PC-9 (cell line): ENCODE measurements around the gene MR1. TPM values are rescaled to one million over a fixed set of nuclear protein-coding genes. Genes with fewer than 3 reads are reported as not detected.

Experiments used
- BruUV-seq: library from RNA; stranded (reverse); fragments of 400-500 nt; replicated peaks from 2 replicates; lab custom pipeline; 2021; lab: Mats Ljungman, UMichigan
- CTCF ChIA-PET: fragments of 300-600 bp; sonication (Branson Sonifier 250); formaldehyde crosslinking; loops from one replicate; lab custom pipeline; 2022; ENCODE audit warnings: antibody characterized with exemption; lab: Charles Lee
- POLR2A ChIA-PET: fragments of 300-600 bp; sonication (Branson Sonifier 250); formaldehyde crosslinking; loops from one replicate; lab custom pipeline; 2022; ENCODE audit warnings: antibody characterized with exemption; ENCODE audit not compliant: unreplicated experiment; lab: Charles Lee
- DNase-seq, 2 experiments: peaks; one replicate each; pipeline versions ENCODE4 v3.0.0 to v3.0.0-alpha.2; 2015 to 2022; ENCODE audit warnings: mixed read lengths in 1 of 2
- H2AFZ ChIP-seq: fragments of 200-600 bp; sonication (generic); 2 replicates; pipeline ENCODE4 v1.8.1; 2017; ENCODE audit warnings: antibody characterized with exemption
- H3F3A ChIP-seq: fragments of 200-600 bp; sonication (generic); 2 replicates; pipeline ENCODE4 v1.8.1; 2017; ENCODE audit warnings: antibody characterized with exemption, mild to moderate bottlenecking, low read depth; ENCODE audit not compliant: insufficient read depth
- H3K27ac ChIP-seq: fragments of 200-600 bp; sonication (generic); 2 replicates; pipeline ENCODE4 v1.6.1; 2016; ENCODE audit warnings: mixed run types
- H3K27me3 ChIP-seq: fragments of 200-600 bp; sonication (generic); 2 replicates; pipeline ENCODE4 v1.6.1; 2016; ENCODE audit warnings: low read depth, mixed run types; ENCODE audit not compliant: insufficient read depth
- H3K36me3 ChIP-seq: fragments of 200-600 bp; sonication (generic); 2 replicates; pipeline ENCODE4 v1.6.1; 2016; ENCODE audit warnings: low read depth, mixed run types
- H3K4me1 ChIP-seq: fragments of 200-600 bp; sonication (generic); replicated peaks from 2 replicates; pipeline ENCODE4 v1.6.1; 2016; ENCODE audit warnings: mixed run types; ENCODE audit not compliant: insufficient read depth
- H3K4me2 ChIP-seq: fragments of 200-600 bp; sonication (generic); 2 replicates; pipeline ENCODE4 v1.6.1; 2017; ENCODE audit warnings: mixed run types
- H3K4me3 ChIP-seq: fragments of 200-600 bp; sonication (generic); 2 replicates; pipeline ENCODE4 v1.6.1; 2016; ENCODE audit warnings: mixed run types
- H3K79me2 ChIP-seq: fragments of 200-600 bp; sonication (generic); 2 replicates; pipeline ENCODE4 v1.6.1; 2017; ENCODE audit warnings: low read depth, mixed run types
- H3K9me2 ChIP-seq: fragments of 200-600 bp; sonication (generic); 2 replicates; pipeline ENCODE4 v1.8.1; 2017; ENCODE audit warnings: mild to moderate bottlenecking; ENCODE audit not compliant: insufficient read depth
- H3K9me3 ChIP-seq: fragments of 200-600 bp; sonication (generic); 2 replicates; pipeline ENCODE4 v1.8.1; 2016; ENCODE audit warnings: low read depth; ENCODE audit not compliant: insufficient read depth
- H4K20me1 ChIP-seq: fragments of 200-600 bp; sonication (generic); 2 replicates; pipeline ENCODE4 v1.8.1; 2017; ENCODE audit not compliant: insufficient read depth
- CTCF ChIP-seq: fragments of 200-600 bp; sonication (generic); conservative IDR thresholded peaks from 2 replicates; pipeline ENCODE4 v1.6.1; 2017; ENCODE audit warnings: mixed run types, antibody characterized with exemption, mild to moderate bottlenecking, moderate library complexity
- EZH2 ChIP-seq: fragments of 200-600 bp; sonication (generic); IDR thresholded peaks from 2 replicates; pipeline ENCODE4 v1.8.0; 2017; ENCODE audit warnings: antibody characterized with exemption, low read depth
- intact Hi-C: fragments of 100-400 bp; cut with micrococcal nuclease; formaldehyde crosslinking; loops from one replicate; pipeline ENCODE4 v1.10.0; 2022; ENCODE audit not compliant: unreplicated experiment
- total RNA-seq: library from RNA; stranded (reverse); gene quantifications from 2 replicates; pipeline ENCODE4 v1.2.3, GENCODE V29; 2021

MR1 gene
- total RNA-seq, 1 experiment from 2014 or later: 15.5 TPM

- H3K79me2 ChIP-seq: peaks cover 59% of the 10 kb centered on the region
- peaks cover 37% of the 10 kb centered on the region for H4K20me1 ChIP-seq
- H3K27ac ChIP-seq: peak within 1 kb of the TSS; percentile 92
- H3K9me3 ChIP-seq: no peaks in the 10 kb centered on the region
- ChIA-PET CTCF (no interaction called here), POLR2A (interaction anchor here (0.6 to 0.9 kb wide), 9 partner anchors 15 to 918 kb away, joined by 3 to 14 read pairs (median 4); partner anchors contain the start of gene MR1)
- peak within 1 kb of the TSS; percentile 91 for H3K4me3 ChIP-seq
- H3K27me3 ChIP-seq: no peaks in the 10 kb centered on the region
- peaks cover 39% of the 10 kb centered on the region for H3K4me1 ChIP-seq
- H2AFZ ChIP-seq: peak within 1 kb of the TSS; percentile 64
- BruUV-seq: TSS peak; percentile 91
- intact Hi-C loops: loop anchor here (1.0 kb wide), 6 partner anchors 24 to 66 kb away; partner anchors contain the start of gene STX6
- peaks cover 35% of the 10 kb centered on the region for H3K36me3 ChIP-seq
- peaks cover 56% of the 10 kb centered on the region for H3F3A ChIP-seq
- peak within 1 kb of the TSS; percentile 99 for H3K4me2 ChIP-seq
- TF ChIP-seq CTCF (0 out of 2 replicates have a peak, but pooled peaks have one; percentile 20), EZH2 (no peak)
- H3K9me2 ChIP-seq: no peaks in the 10 kb centered on the region
- DNase-seq: peak; percentile 90 to 98
Measured at GRCh38 chr1:181088079-181089016, 54.6 kb downstream of the MR1 start, which contains the start of gene IER5. TSS of gene IER5 (plus strand) at chr1:181088700. CDS start at chr1:181088903, 203 bp downstream.

- CTCF ChIA-PET: no interaction called here
- Histone ChIP-seq H3K27ac (peak overlapping the region; percentile 92), H4K20me1 (peaks cover 45% of the 10 kb centered on the region), H3K4me1 (peaks cover 46% of the 10 kb centered on the region), H2AFZ (no peak overlapping the region), H3K79me2 (peaks cover 67% of the 10 kb centered on the region), H3F3A (peaks cover 57% of the 10 kb centered on the region), H3K4me3 (peak overlapping the region; percentile 91), H3K36me3 (peaks cover 43% of the 10 kb centered on the region), H3K4me2 (peak overlapping the region; percentile 99), H3K9me3 (no peaks in the 10 kb centered on the region), H3K9me2 (no peaks in the 10 kb centered on the region), H3K27me3 (no peaks in the 10 kb centered on the region)
- intact Hi-C loops: no loop called here
- DNase-seq: no peak
- TSS peak; percentile 46 for BruUV-seq
- TF ChIP-seq CTCF (no peak), EZH2 (no peak)
- POLR2A ChIA-PET: interaction anchor here (0.6 to 0.9 kb wide), 6 partner anchors 14 to 587 kb away, joined by 3 to 14 read pairs (median 4); partner anchors contain the start of gene MR1
Measured at GRCh38 chr1:181089017-181089675, 55.4 kb downstream of the MR1 start.
